ENCODE results near the gene ANKRD33. TPM values are rescaled to one million over a fixed set of nuclear protein-coding genes. Genes with fewer than 3 reads are reported as not detected.
A peak's percentile ranks its signal among the peaks of the same experiment; 100 is the strongest.

ANKRD33 gene
- total RNA-seq, 6 donors from 2014 or later, result not detected

DNA sequence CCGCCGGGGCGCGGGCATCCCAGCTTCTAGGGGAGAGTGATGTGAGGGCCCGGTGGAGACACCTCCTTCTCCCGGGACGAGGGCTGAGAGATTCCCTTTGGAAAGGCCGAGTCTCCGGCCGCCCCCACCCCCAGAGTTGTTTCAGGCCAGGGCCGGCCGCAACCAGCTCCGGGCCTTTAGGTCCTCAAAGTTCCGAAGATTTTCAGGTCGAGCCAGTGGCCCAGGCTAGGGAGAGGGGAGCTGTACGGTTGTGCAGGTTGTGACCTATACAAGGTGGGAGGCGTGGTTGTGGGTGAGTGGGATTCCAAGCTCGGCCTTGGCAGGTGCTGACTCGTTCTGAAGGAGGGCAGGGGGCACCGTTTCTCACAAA, 18.4 kb upstream of the ANKRD33 start:
- Histone ChIP-seq H3K27me3 (peaks cover 0 to 17% (median 7%) of the 10 kb centered on the region in 4 donors), H3K9me3 (no peaks in the 10 kb centered on the region), H3K4me3 (peak overlapping the region in 3 of 4 donors; percentile 31 to 44 (median 35)), H3K4me1 (peaks cover 15 to 30% (median 23%) of the 10 kb centered on the region in 4 donors), H3K27ac (peak overlapping the region in 1 of 4 donors; percentile 4), H3K36me3 (no peaks in the 10 kb centered on the region)
- TF ChIP-seq POLR2AphosphoS5 (IDR thresholded peaks at IDR 0.05) (no peak), EP300 (IDR thresholded peaks at IDR 0.05) (no peak), POLR2A (IDR thresholded peaks at IDR 0.05) (no peak)
- TF ChIP-seq, protein P1, sequence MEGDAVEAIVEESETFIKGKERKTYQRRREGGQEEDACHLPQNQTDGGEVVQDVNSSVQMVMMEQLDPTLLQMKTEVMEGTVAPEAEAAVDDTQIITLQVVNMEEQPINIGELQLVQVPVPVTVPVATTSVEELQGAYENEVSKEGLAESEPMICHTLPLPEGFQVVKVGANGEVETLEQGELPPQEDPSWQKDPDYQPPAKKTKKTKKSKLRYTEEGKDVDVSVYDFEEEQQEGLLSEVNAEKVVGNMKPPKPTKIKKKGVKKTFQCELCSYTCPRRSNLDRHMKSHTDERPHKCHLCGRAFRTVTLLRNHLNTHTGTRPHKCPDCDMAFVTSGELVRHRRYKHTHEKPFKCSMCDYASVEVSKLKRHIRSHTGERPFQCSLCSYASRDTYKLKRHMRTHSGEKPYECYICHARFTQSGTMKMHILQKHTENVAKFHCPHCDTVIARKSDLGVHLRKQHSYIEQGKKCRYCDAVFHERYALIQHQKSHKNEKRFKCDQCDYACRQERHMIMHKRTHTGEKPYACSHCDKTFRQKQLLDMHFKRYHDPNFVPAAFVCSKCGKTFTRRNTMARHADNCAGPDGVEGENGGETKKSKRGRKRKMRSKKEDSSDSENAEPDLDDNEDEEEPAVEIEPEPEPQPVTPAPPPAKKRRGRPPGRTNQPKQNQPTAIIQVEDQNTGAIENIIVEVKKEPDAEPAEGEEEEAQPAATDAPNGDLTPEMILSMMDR (IDR thresholded peaks at IDR 0.05), result no peak
- DNase-seq, result no peak
- peak in 1 of 2 donors; percentile 3 for ATAC-seq (ENCODE audit: low FRiP score in 2 of 2)
- 24 to 48% methylated on average over 13 to 20 of the region's 20 CpGs for WGBS, 2 donors

DNA sequence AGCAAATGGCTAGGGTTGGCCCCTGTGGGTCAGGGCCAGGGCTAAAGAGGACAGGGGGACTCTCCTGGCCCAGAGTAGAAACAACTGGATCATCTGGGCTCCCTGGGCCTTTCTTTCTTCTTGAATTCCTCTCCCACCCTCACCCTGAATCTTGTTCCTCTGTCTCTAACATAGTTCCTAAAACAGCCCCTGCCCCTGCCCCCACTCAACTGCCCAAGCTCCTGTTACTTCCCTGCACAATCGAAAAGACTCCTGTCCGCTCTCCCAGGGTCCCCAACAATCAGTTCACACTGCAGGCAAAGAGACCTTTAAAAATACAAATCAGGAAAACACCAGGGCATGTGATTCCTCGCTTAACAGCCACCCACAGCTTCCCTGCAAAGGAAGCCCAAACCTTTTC, 18.0 kb upstream of the ANKRD33 start:
- no peak for TF ChIP-seq POLR2AphosphoS5 (IDR thresholded peaks at IDR 0.05)
- TF ChIP-seq EP300 (IDR thresholded peaks at IDR 0.05), result no peak
- TF ChIP-seq POLR2A (IDR thresholded peaks at IDR 0.05), result no peak
- TF ChIP-seq, protein P1 (IDR thresholded peaks at IDR 0.05), result no peak
- Histone ChIP-seq H3K27ac (no peak overlapping the region), H3K9me3 (no peaks in the 10 kb centered on the region), H3K4me3 (no peak overlapping the region), H3K4me1 (peaks cover 15 to 26% (median 20%) of the 10 kb centered on the region in 4 donors), H3K27me3 (peaks cover 0 to 13% (median 5%) of the 10 kb centered on the region in 4 donors), H3K36me3 (no peaks in the 10 kb centered on the region)
- no peak for ATAC-seq (ENCODE audit: low FRiP score in 2 of 2)
- WGBS, 2 donors, result 48 to 56% methylated on average over 3 of the region's 3 CpGs
- no peak for DNase-seq

DNA sequence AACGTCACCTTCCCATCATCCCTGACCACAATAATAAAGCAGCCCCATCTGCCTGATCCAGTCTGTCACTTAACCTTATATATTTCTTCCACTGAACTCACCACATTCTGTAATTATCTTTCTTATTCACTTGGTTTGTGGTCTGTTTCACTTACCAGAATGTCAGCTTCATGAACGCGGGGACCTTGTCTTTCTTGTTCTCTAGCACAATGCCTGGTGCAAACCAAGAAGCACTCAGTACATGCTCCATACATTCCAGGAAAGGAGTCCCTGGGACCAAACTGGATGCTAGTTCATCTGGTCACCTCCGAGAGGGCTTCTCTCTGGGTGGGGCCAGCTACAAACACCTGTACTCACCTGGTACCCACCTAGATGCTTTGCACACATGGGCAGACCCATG, 17.4 kb upstream of the ANKRD33 start:
- TF ChIP-seq POLR2AphosphoS5 (IDR thresholded peaks at IDR 0.05) (no peak), EP300 (IDR thresholded peaks at IDR 0.05) (no peak), POLR2A (IDR thresholded peaks at IDR 0.05) (no peak)
- TF ChIP-seq, protein P1 (IDR thresholded peaks at IDR 0.05), result no peak
- no peak for ATAC-seq (ENCODE audit: low FRiP score in 2 of 2)
- no peak for DNase-seq
- Histone ChIP-seq H3K36me3 (no peaks in the 10 kb centered on the region), H3K9me3 (no peaks in the 10 kb centered on the region), H3K27me3 (peaks cover 0 to 12% (median 5%) of the 10 kb centered on the region in 4 donors), H3K27ac (no peak overlapping the region), H3K4me3 (no peak overlapping the region), H3K4me1 (peaks cover 15 to 23% (median 18%) of the 10 kb centered on the region in 4 donors)
- 47 to 62% methylated on average over 4 of the region's 4 CpGs for WGBS, 2 donors

DNA sequence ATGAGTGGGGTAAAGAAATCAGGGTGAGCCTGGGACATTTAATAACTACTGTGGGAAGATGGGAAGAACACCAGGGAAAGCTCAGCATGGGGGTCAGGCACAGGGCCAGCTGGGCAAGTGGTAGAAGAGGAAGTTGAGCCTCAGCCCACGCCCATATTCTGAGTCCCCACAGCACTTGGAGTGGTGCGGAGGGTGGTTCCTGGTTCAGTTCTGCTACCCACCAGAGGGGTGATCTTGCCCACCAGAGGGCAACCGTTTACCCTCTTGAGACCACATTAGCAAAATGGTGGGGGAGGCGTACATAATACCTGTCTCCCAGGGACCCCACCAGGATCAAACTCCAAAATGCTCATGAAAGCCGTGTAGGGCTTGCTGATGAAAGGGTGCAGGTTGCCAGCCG, 16.8 kb upstream of the ANKRD33 start:
- Histone ChIP-seq H3K27ac (no peak overlapping the region), H3K36me3 (no peaks in the 10 kb centered on the region), H3K27me3 (peaks cover 0 to 12% (median 5%) of the 10 kb centered on the region in 4 donors), H3K4me3 (no peak overlapping the region), H3K9me3 (no peaks in the 10 kb centered on the region), H3K4me1 (peaks cover 15 to 23% (median 18%) of the 10 kb centered on the region in 4 donors)
- peak in 1 of 2 donors; percentile 60 for DNase-seq
- peak in 1 of 2 donors; percentile 67 for ATAC-seq (ENCODE audit: low FRiP score in 2 of 2)
- 50 to 69% methylated on average over 4 to 6 of the region's 6 CpGs for WGBS, 2 donors
- TF ChIP-seq POLR2A (IDR thresholded peaks at IDR 0.05) (no peak), EP300 (IDR thresholded peaks at IDR 0.05) (no peak)
- TF ChIP-seq, protein P1 (IDR thresholded peaks at IDR 0.05), result peak in 1 of 6 experiments; percentile 15
